ENCODE results near the gene INS. TPM values are rescaled to one million over a fixed set of nuclear protein-coding genes. Genes with fewer than 3 reads are reported as not detected.

The INS gene
- total and polyA plus RNA-seq, 2 of the 8 experiments (the other 6 are each of a cell fraction or from before 2014, with no cell fraction given): not detected

DNA sequence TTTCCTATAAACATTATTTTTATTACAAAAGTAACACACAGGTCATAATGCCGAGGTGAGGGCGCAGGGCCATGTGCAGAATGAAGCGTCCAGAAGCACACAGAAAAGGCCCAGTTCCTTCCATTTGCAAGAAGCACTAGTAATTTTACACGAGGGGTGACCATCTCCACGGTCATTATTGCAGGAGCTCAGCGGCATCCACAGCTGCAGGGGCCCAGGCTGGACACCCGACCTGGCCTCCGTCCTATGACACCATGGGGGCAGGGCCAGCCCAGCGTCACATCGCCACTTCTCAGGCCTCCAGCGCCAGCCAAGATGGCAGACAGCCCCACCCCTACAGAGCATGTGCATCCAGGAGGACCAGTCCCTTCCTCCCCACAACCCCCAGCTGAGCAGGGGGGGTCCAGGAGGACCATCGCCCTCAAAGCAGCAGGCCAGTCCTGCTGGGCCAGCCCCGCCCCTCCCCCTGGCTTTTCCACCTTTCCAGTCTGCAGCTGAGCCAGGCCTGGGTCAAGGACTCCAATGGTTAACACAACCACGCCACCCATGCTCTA, 25.3 kb downstream of the INS start:
- WGBS, 2 experiments (ENCODE audit: extremely low coverage in 1 of 2, insufficient coverage in 1 of 2, insufficient read length in 1 of 2, insufficient replicate concordance in 2 of 2, low coverage in 1 of 2, low lambda C conversion rate in 2 of 2, missing lambda C conversion rate in 1 of 2): 82% methylated on average over 12 of the region's 14 CpGs; no CpG with 5 or more reads in 1 of the 2 experiments
- no peaks in the 10 kb centered on the region for H3K79me2 ChIP-seq (ENCODE audit: control insufficient read depth in 1 of 2, insufficient read depth in 2 of 2, low read length in 2 of 2)

More for the DNA sequence above, 25.3 kb downstream of the INS start:
- no peak for TF ChIP-seq SAP30 (IDR thresholded peaks at IDR 0.05; ENCODE audit: insufficient read depth, insufficient replicate concordance, low read length)
- no peak for TF ChIP-seq EGR1 (IDR thresholded peaks at IDR 0.05; ENCODE audit: borderline replicate concordance, low read depth, low read length)
- TF ChIP-seq FOSL1 (IDR thresholded peaks at IDR 0.05; ENCODE audit: insufficient read depth, low read depth, low read length): no peak
- TF ChIP-seq KDM4A (IDR thresholded peaks at IDR 0.05; ENCODE audit: low read depth, low read length, severe bottlenecking): no peak
- TF ChIP-seq TAF7 (optimal IDR thresholded peaks at IDR 0.05; ENCODE audit: borderline replicate concordance, low read depth, low read length): no peak
- peaks cover 3 to 9% of the 10 kb centered on the region in 2 experiments for H4K20me1 ChIP-seq (replicated peaks in 1 of 2; ENCODE audit: control insufficient read depth in 1 of 2, insufficient read depth in 2 of 2, low read length in 2 of 2)
- peaks cover 0 to 12% (median 5%) of the 10 kb centered on the region in 4 experiments; a peak in 6 of 7 replicates for H3K4me1 ChIP-seq (replicated peaks in 1 of 4; ENCODE audit: control insufficient read depth in 3 of 4, insufficient read depth in 4 of 4, low read length in 3 of 4)
- CTCF ChIA-PET (ENCODE audit: partially characterized antibody): interaction anchor here (0.8 to 12.3 kb wide), 5 partner anchors 16 to 188 kb away, joined by 3 to 170 read pairs (median 4); no protein-coding TSS in a partner anchor
- H4K91ac ChIP-seq (replicated peaks; ENCODE audit: insufficient read length, low read length): no peak overlapping the region
- no peak overlapping the region for H3K56ac ChIP-seq (replicated peaks; ENCODE audit: insufficient read length, low read depth, low read length)
- no peak overlapping the region for H2BK120ac ChIP-seq (replicated peaks; ENCODE audit: low read depth, low read length)
- H2BK20ac ChIP-seq (ENCODE audit: low read length): no peak overlapping the region
- no peak overlapping the region for H3K4ac ChIP-seq (replicated peaks; ENCODE audit: insufficient read length, low read depth, low read length)
- 0 out of 2 replicates have a peak overlapping the region, but pooled peaks have one; percentile 9 for H2BK12ac ChIP-seq (ENCODE audit: low read depth, low read length)
- no peak overlapping the region for H3K23ac ChIP-seq (ENCODE audit: insufficient read length)
- H2AFZ ChIP-seq (ENCODE audit: low read length): no peak overlapping the region
- no peak overlapping the region for H3K4me2 ChIP-seq (ENCODE audit: insufficient read depth in 1 of 2, low read depth in 2 of 2, low read length in 2 of 2)
- H2BK15ac ChIP-seq (ENCODE audit: low read length): 0 out of 2 replicates have a peak overlapping the region, but pooled peaks have one; percentile 8
- H2AK5ac ChIP-seq (ENCODE audit: low read depth, low read length): no peak overlapping the region
- no peak overlapping the region for H3K14ac ChIP-seq (ENCODE audit: insufficient read length)
- POLR2A ChIA-PET (ENCODE audit: partially characterized antibody): no interaction called here
- H3K9me3 ChIP-seq (ENCODE audit: insufficient read depth in 2 of 2, low read depth in 1 of 2, low read length in 1 of 2): no peaks in the 10 kb centered on the region; a peak in 1 of 4 replicates
- no peak overlapping the region for H3K9ac ChIP-seq (replicated peaks in 1 of 4; ENCODE audit: extremely low read depth in 1 of 4, low read depth in 3 of 4, low read length in 3 of 4)
- H4K5ac ChIP-seq (ENCODE audit: insufficient read length, low read depth, low read length): no peak overlapping the region
- H3K23me2 ChIP-seq (ENCODE audit: low read depth, low read length): peaks cover 17% of the 10 kb centered on the region; the same call in 1 of the 2 replicates
- H3K4me3 ChIP-seq (ENCODE audit: extremely low read depth in 1 of 4, insufficient read depth in 2 of 4, low read depth in 3 of 4, low read length in 4 of 4): no peak overlapping the region
- no peaks in the 10 kb centered on the region for H3K79me1 ChIP-seq (ENCODE audit: low read depth, low read length)
- H3K36me3 ChIP-seq (ENCODE audit: control insufficient read depth in 2 of 4, insufficient read depth in 4 of 4, low read length in 3 of 4): peaks cover 0 to 3% (median 0%) of the 10 kb centered on the region in 4 experiments; a peak in 1 of 8 replicates
- no peak overlapping the region for H3K18ac ChIP-seq (ENCODE audit: extremely low read depth, low read length)
- DNase-seq (ENCODE audit: low read depth in 1 of 2, low spot score in 2 of 2) (no peak), FAIRE-seq (no peak)
- H3K27me3 ChIP-seq (replicated peaks in 1 of 4; ENCODE audit: control insufficient read depth in 3 of 4, extremely low read depth in 1 of 4, insufficient read depth in 3 of 4, low read length in 3 of 4): peaks cover 36 to 74% (median 59%) of the 10 kb centered on the region in 4 experiments
- H4K8ac ChIP-seq (ENCODE audit: extremely low read depth, insufficient read depth, low read length): no peak overlapping the region
- no peak overlapping the region for H2BK5ac ChIP-seq (ENCODE audit: low read depth, low read length)
- H3K27ac ChIP-seq (ENCODE audit: low read depth, low read length): no peak overlapping the region

Data from H1 (cell line).